ENCODE data around the gene PROC.
"Not testable (repeated sequence)": the region's sequence is repeated elsewhere in the genome, so short reads cannot be mapped to it uniquely, and the experiment has no call there.

Gene PROC

GRCh38 chr2:127428057-127428814, 10.0 kb downstream of the PROC start:
- DNase-seq = no peak

GRCh38 chr2:127428815-127429109, 10.5 kb downstream of the PROC start:
- no peak for DNase-seq

- no peak for DNase-seq
These were observed 11.1 kb downstream of the PROC start for GRCh38 chr2:127429291-127429690.

GRCh38 chr2:127429844-127430425, 11.7 kb downstream of the PROC start:
- DNase-seq = no peak

- DNase-seq = no peak
These were observed 13.3 kb downstream of the PROC start for GRCh38 chr2:127431408-127432023.

GRCh38 chr2:127434515-127434914, 16.3 kb downstream of the PROC start:
- DNase-seq = no peak

GRCh38 chr2:127437056-127437455, 18.8 kb downstream of the PROC start:
- no peak for DNase-seq

- DNase-seq = no peak
These were observed 19.8 kb downstream of the PROC start for GRCh38 chr2:127437781-127438726.

GRCh38 chr2:127439343-127439742, 21.1 kb downstream of the PROC start:
- DNase-seq = no peak

- no peak for DNase-seq
These were observed 30.3 kb downstream of the PROC start for GRCh38 chr2:127448526-127448925.

GRCh38 chr2:127449414-127449813, 31.2 kb downstream of the PROC start:
- DNase-seq = no peak

GRCh38 chr2:127449898-127450297, 31.7 kb downstream of the PROC start:
- no peak for DNase-seq

GRCh38 chr2:127451981-127452380, 33.8 kb downstream of the PROC start:
- DNase-seq = no peak

- DNase-seq = not testable (repeated sequence)
These were observed 34.2 kb downstream of the PROC start for GRCh38 chr2:127452423-127452822.

GRCh38 chr2:127453013-127453391, 34.8 kb downstream of the PROC start:
- no peak for DNase-seq

- no peak for DNase-seq
These were observed 35.4 kb downstream of the PROC start for GRCh38 chr2:127453392-127454171.

- DNase-seq = no peak
These were observed 36.7 kb downstream of the PROC start for GRCh38 chr2:127454595-127455565.

- no peak for DNase-seq
These were observed 37.6 kb downstream of the PROC start for GRCh38 chr2:127455566-127456493.

- no peak for DNase-seq
These were observed 38.7 kb downstream of the PROC start for GRCh38 chr2:127456960-127457359.

GRCh38 chr2:127462461-127462860, 44.2 kb downstream of the PROC start:
- DNase-seq = no peak
